ENCODE data around the gene ADGRG3.

DNA sequence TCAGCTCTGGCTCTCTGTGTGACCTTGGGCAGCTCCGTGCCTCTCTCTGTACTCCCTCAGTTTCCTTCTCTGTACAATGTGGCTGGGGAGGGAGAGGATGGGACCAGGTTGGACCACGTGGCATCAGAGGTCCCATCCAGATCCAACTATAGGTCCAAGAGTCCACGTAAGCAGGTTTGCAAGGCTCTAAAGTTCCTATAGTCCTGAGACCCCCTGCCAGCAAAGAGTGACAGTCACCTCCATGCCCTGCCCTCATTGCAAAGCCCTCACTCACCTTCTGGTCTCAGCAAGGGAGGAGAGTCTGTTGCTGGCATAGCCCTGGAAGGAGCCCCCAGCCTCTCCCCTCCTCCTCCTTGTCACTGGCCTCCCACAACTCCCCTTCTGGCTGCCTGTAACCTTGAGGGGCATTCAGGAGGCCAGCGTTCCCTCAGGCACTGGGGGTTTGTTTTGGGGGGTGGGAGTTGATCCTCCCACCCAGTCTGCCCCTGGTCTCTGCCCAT lies 20.4 kb downstream of the ADGRG3 start:
- TF ChIP-seq POLR2AphosphoS5 (IDR thresholded peaks at IDR 0.05; ENCODE audit: low read depth, low read length), result no peak
- no peak for TF ChIP-seq POLR2A (IDR thresholded peaks at IDR 0.05; ENCODE audit: low read depth, low read length)
- no peak for TF ChIP-seq TAF1 (IDR thresholded peaks at IDR 0.05; ENCODE audit: low read depth, low read length)
- TF ChIP-seq SPI1 (IDR thresholded peaks at IDR 0.05; ENCODE audit: low read depth, low read length), result no peak

All from GM12891 (cell line).